ES-I3 (cell line): ENCODE measurements around the gene TMEM273.
"Not testable (repeated sequence)": the region's sequence is repeated elsewhere in the genome, so short reads cannot be mapped to it uniquely, and the experiment has no call there.

Experiments
- H3K36me3 ChIP-seq: 2 replicates; pipeline ENCODE4 v1.6.1; 2013; ENCODE audit warnings: mild to moderate bottlenecking, low read length, control low read depth, moderate library complexity; ENCODE audit not compliant: insufficient read depth
- H3K4me1 ChIP-seq: 2 replicates; pipeline ENCODE4 v1.6.1; 2013; ENCODE audit warnings: mild to moderate bottlenecking, control low read depth, low read length; ENCODE audit not compliant: insufficient read depth
- H3K9ac ChIP-seq: 2 replicates; pipeline ENCODE4 v1.6.1; 2013; ENCODE audit warnings: low read depth, mild to moderate bottlenecking, low read length, moderate library complexity
- H3K9me3 ChIP-seq: 2 replicates; pipeline ENCODE4 v1.6.1; 2013; ENCODE audit warnings: mild to moderate bottlenecking, low read length, moderate library complexity; ENCODE audit not compliant: control insufficient read depth, insufficient read depth

The TMEM273 gene

DNA sequence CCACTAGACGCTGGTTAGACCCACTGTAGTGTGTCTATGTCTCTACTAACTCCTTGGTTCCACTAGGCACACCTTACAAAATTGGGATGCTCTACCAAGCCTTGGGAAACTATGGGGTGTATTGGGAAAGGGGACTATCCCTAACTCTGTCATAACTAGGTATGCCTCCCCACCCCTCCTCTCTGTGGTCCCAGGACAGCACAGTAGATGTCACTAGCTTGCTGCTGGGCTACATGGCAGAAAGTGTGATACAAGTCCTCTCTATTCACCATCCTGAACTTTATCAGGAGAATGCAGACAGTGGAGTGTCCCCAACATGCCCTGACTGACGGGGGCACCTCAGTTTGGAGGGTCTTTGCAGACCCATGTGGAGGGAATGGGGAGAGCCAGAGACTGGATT is 30.3 kb upstream of the TMEM273 start:
- no peak overlapping the region for H3K9ac ChIP-seq
- no peaks in the 10 kb centered on the region for H3K36me3 ChIP-seq
- H3K9me3 ChIP-seq: no peaks in the 10 kb centered on the region; the same call in 1 of the 2 replicates
- no peaks in the 10 kb centered on the region for H3K4me1 ChIP-seq

DNA sequence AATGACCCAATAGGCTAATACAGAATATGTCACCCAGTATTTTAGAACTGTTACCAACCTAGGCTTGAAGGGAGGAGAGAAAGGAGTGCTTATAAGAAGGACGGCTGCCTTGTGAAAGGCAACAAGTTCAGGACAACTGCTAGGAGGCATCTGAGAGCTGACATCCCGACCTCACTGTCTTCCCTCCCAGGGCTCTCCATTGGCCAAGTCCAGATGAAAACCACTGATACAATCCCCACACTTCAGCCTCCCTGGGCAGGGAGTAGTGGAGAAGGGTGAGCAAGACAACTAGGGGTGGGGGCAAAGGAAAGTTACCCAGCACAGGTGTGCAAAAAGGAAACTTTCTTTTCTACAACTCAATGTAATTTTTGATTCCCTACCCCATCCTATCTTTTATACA is 29.5 kb upstream of the TMEM273 start:
- no peaks in the 10 kb centered on the region for H3K4me1 ChIP-seq
- no peak overlapping the region for H3K9ac ChIP-seq
- H3K9me3 ChIP-seq: no peaks in the 10 kb centered on the region; the same call in 1 of the 2 replicates
- no peaks in the 10 kb centered on the region for H3K36me3 ChIP-seq

DNA sequence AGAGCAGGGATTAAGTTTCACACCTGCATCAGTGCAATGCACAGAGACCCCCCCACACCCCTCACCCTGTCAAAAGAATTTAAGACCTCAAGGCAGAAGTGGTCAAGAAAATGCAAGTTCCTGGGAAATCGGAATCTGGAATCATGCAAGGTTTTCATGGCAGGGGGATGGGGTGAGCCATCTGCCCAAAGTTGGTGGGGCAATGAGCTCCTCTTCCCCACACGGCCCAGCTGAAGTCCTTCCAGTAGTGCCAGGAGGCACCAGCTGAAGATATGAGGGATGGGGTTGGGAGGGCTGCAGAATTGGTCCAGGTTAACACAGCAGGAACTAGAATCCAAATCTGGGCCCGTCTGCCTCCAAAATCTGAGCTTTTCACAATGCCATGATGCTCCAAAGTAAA is 25.0 kb upstream of the TMEM273 start:
- no peaks in the 10 kb centered on the region; the same call in 1 of the 2 replicates for H3K9me3 ChIP-seq
- H3K36me3 ChIP-seq: no peaks in the 10 kb centered on the region
- no peaks in the 10 kb centered on the region for H3K4me1 ChIP-seq
- no peak overlapping the region for H3K9ac ChIP-seq

DNA sequence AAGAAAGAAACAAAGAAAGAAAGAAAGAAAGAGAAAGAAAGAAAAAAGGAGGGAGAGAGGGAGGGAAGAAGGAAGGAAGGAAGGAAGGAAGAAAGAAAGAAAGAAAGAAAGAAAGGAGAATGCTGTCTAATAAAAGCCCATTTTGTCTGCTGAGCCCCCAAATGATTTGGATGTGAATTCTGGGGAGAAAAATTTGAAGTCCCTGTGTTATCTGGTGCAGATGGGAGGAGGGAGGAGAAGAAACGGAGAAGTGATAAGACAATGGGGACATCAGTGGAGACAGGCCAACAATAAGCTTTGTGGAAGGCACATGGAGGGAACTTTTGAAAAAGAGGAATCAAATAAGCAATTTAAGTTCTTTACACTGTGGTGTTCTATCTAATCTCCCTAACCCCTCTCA is 24.6 kb upstream of the TMEM273 start:
- Histone ChIP-seq H3K36me3 (no peaks in the 10 kb centered on the region), H3K9me3 (no peaks in the 10 kb centered on the region; the same call in 1 of the 2 replicates), H3K9ac (no peak overlapping the region), H3K4me1 (no peaks in the 10 kb centered on the region)

DNA sequence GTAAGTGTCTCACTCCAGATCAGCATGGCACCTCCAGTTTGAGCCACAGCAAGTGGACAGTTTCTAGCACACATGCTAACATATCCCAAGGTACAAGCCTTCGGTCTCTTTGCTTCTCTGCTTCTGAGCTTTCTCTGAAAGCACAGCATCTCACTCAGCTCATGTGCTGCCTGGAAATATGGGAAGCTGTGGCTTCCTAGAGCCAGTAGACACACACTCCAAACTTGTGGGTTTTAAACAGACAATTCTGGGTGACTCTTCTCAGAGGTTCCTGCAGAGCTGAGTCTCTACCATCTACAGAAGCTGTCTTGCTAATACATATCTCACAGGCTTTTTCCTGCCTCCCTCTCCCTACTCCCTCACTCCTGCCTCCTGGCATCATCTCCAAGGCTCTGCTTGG is 23.9 kb upstream of the TMEM273 start:
- Histone ChIP-seq H3K36me3 (no peaks in the 10 kb centered on the region), H3K4me1 (no peaks in the 10 kb centered on the region), H3K9me3 (no peaks in the 10 kb centered on the region; the same call in 1 of the 2 replicates), H3K9ac (no peak overlapping the region)

DNA sequence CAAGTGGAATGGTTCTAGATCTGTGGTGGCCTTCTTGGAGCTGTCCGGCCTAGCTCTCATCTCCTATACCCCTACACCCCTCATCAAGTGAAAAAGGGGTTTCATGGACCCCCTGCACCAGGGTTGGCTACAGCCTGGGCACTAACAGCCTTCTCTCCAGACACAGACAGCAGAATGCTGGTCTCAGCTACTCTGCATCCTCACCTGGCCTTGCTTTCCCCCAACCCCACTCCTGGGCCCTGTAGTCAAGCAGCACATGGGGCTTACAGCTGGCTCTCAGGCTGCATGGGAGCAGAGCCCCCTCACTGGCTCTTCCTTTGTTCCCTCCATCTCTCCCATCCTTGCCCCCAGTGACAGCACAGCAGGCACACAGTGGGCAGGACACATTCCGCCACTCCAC is 20.8 kb upstream of the TMEM273 start:
- no peaks in the 10 kb centered on the region for H3K36me3 ChIP-seq

DNA sequence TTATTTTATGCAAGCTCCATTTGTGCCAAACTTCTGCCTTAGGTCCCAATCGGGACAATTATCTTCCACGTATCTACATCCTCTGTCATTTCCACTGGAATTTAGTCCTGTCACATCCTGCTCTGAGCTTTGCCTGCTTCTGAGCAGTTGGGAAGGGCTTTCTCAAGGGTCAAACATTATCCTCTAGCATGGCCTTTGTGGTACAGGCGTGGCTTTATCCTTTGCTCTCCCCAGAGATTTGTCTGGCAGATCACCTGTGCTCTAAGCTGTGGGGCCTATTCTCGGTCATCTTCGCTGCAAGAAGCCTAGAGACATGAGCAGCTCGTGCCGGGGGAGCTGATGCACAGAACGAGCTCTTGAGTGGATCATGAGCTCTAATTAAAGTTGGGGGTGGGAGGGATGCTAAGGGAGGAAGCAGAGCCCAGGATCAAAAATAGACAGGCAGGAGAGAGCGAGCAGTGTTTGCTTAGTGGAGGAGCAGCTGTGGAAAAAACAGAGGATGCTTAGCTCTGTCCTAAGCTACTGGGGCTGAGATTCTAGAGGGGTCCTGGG is 19.8 kb upstream of the TMEM273 start:
- H3K4me1 ChIP-seq: no peaks in the 10 kb centered on the region
- no peaks in the 10 kb centered on the region for H3K36me3 ChIP-seq
- no peak overlapping the region for H3K9ac ChIP-seq
- H3K9me3 ChIP-seq: no peaks in the 10 kb centered on the region

More for the DNA sequence above, 20.8 kb upstream of the TMEM273 start:
- Histone ChIP-seq H3K9ac (no peak overlapping the region), H3K9me3 (no peaks in the 10 kb centered on the region), H3K4me1 (no peaks in the 10 kb centered on the region)

DNA sequence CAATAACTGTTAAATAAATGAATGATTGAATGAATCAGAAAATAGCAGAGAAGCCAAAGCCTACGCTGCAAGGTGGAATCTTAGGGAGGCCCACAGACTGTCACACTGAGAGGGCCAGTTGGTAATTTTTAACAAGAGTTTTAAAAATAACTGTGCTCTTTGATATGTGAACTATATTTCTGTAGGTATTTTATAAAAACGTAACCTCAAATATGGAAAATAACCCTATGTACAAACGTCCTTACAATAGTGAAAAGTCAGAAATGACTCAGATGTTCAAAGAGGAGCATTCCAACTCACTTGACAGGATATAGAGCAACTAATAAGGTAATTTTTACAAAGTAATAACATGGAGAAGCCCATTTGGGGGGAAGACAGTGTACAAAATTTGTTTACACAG is 18.9 kb upstream of the TMEM273 start:
- Histone ChIP-seq H3K36me3 (no peaks in the 10 kb centered on the region), H3K4me1 (no peaks in the 10 kb centered on the region), H3K9ac (no peak overlapping the region), H3K9me3 (no peaks in the 10 kb centered on the region)

DNA sequence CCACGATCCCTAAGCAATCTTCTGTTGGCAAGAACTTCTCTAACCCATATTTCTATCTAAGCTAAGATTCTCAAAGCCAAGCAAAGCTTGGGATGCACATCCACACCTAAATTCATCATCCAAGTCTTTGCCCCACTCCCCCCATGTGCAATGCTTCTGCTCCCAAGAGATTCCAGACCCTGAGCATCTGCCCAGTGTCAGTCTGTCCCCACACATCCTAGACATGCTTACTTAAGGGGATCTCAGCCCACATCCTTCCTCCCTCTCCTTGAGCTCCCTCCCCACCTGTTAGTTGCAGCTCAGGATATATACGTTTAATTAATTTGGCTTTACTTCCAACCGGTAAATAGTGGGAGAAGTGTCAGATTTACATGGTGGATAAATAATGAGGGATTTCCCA is 17.0 kb upstream of the TMEM273 start:
- Histone ChIP-seq H3K9ac (no peak overlapping the region), H3K36me3 (no peaks in the 10 kb centered on the region), H3K9me3 (no peaks in the 10 kb centered on the region), H3K4me1 (no peaks in the 10 kb centered on the region)

DNA sequence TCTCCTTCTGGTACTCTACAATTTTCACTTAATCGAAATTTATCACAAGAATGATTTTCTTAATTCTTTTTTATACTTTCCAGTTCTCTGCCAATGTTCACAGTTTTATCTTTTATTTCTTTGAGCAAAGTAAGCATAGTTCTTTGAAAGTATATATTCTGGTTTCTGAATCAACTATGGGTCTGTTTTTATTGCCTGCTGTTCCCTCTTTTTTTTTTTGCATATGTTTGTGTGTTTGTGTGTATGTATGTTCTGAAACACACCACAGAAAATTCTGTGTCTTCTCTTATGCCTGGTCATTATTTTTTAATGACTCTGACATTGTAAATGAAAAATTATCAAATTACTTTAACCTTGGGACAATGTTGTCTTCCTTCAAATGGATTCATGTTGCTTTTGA is 15.9 kb upstream of the TMEM273 start:
- H3K9ac ChIP-seq: no peak overlapping the region
- H3K9me3 ChIP-seq: no peaks in the 10 kb centered on the region
- H3K36me3 ChIP-seq: no peaks in the 10 kb centered on the region
- no peaks in the 10 kb centered on the region for H3K4me1 ChIP-seq

DNA sequence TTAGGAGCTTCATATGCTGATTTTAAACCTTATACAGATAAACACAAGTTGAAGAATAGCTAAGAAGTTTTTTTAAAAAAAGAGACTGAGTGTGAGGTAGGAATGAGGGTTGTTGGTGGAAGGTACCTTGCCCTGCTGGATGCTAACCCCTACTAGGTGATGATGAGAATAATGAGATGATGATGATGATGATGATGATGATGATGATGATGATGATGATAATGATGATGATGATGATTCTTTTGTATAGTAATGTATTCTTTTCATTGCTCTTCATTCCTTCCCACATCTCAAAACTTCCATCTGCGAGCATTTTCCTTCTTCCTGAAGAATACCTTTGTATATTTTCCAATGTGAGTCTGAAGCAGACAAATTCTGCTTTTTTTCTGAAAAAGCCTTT is 14.1 kb upstream of the TMEM273 start:
- Histone ChIP-seq H3K4me1 (no peaks in the 10 kb centered on the region), H3K36me3 (no peaks in the 10 kb centered on the region), H3K9ac (no peak overlapping the region), H3K9me3 (no peaks in the 10 kb centered on the region)

DNA sequence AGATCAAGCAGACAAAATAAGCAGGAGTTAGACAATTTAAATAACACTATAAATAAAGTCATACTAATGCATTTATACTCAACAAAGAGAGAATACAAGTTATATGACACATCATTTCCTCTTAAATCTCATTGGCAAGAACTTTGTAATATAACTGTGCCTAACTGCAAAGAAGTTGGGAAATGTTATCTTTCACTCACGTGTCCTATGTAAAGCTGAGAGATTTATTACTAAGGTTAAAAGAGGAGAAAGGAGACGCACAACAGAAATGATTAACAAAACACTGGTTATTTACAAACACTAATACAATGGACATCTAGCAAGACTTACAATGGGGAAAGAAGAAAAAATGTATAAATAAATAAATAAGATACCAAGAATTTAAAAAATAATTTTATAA is 12.7 kb upstream of the TMEM273 start:
- Histone ChIP-seq H3K4me1 (no peaks in the 10 kb centered on the region), H3K36me3 (no peaks in the 10 kb centered on the region), H3K9ac (no peak overlapping the region), H3K9me3 (no peaks in the 10 kb centered on the region)

DNA sequence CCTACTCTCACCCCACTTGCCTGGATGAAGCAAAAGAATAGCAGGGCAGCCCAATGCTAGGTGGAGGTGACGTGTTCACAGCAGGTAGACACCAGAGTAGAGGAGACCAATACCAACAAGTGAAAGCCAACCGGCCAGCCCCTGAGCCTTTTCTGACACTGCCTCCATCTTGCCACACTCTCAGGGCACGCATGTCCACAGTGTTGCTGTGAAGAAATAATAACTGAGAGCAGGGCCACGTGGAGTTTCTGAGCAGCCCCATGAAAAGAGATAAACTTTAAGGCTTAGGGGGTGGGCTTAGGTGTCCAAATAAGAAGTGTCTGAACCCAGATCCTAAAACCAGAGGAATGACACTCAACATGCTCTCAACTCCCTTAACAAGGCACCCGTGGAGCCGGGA is 9.0 kb upstream of the TMEM273 start:
- Histone ChIP-seq H3K9me3 (no peaks in the 10 kb centered on the region), H3K4me1 (no peaks in the 10 kb centered on the region), H3K9ac (no peak overlapping the region), H3K36me3 (no peaks in the 10 kb centered on the region)

DNA sequence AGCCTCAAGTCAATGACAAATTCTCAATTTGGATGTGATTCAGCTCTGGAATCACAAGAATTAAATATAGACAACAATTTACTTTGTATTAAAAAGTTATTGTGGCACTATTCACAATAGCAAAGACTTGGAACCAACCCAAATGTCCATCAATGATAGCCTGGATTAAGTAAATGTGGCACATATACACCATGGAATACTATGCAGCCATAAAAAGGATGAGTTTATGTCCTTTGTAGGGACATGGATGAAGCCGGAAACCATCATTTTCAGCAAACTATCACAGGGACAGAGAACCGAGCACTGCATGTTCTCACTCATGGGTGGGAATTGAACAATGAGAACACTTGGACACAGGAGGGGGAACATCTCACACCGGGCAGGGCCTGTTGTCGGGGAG is 7.7 kb upstream of the TMEM273 start:
- not testable (repeated sequence) for H3K9ac ChIP-seq, H3K4me1 ChIP-seq, H3K9me3 ChIP-seq, H3K36me3 ChIP-seq

DNA sequence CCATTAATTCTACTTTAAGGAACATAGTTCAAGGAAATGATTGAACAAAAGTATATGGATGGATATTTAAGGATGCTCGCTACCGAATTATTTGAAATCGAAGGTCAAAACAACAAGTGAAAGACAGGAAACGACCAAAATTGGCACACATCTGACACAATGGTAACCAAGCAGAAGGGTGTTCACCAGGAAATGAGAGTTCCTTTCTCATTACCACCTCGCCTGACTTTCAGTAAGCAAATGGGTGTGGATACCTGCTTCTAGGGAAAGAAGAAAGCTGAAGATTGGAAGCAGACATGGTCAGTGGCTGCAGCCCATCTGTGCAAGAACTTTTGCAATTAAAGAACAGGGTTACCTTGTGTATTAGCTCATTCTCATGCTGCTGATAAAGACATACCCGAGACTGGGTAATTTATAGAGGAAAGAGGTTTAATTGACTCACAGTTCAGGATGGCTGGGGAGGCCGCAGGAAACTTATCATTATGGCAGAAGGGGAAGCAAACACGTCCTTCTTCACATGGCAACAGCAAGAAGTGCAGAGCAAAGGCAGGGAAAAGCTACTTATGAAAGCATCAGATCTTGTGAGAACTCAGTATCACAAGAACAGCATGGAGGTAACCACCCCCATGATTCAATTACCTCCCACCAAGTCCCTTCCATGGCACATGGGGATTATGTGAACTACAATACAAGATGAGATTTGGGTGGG is 6.2 kb upstream of the TMEM273 start:
- Histone ChIP-seq H3K9ac (no peak overlapping the region), H3K36me3 (no peaks in the 10 kb centered on the region), H3K9me3 (no peaks in the 10 kb centered on the region), H3K4me1 (no peaks in the 10 kb centered on the region)
